GM12878 (cell line): ENCODE measurements around the gene GRIK1. TPM values are rescaled to one million over a fixed set of nuclear protein-coding genes. Genes with fewer than 3 reads are reported as not detected.

Source experiments
- ATAC-seq: fragments of 200-7000 bp; cut with Tn5 transposase; 3 replicates; pipeline ENCODE4 v1.9.1; 2020; ENCODE audit warnings: mild to moderate bottlenecking, moderate library complexity
- BruUV-seq: library from RNA; stranded (reverse); fragments of 400-500 nt; replicated peaks from 2 replicates; lab custom pipeline; 2021; lab: Mats Ljungman, UMichigan
- CTCF ChIA-PET: fragments of 300-600 bp; sonication (Branson Sonifier 250); formaldehyde crosslinking; extraction: SDS; loops from one replicate; lab custom pipeline; 2021; ENCODE audit warnings: inconsistent platforms; lab: Yijun Ruan, JAX
- POLR2A ChIA-PET: fragments of 350-600 bp; formaldehyde crosslinking; extraction: SDS; loops from one replicate; lab custom pipeline; 2021; ENCODE audit warnings: inconsistent platforms; lab: Charles Lee
- RAD21 ChIA-PET: fragments of 300-600 bp; sonication (Branson Sonifier 250); formaldehyde crosslinking; loops from one replicate; lab custom pipeline; 2023; ENCODE audit warnings: antibody characterized with exemption; ENCODE audit not compliant: unreplicated experiment; lab: Charles Lee
- SMC1A ChIA-PET: fragments of 300-600 bp; sonication (Branson Sonifier 250); formaldehyde crosslinking; loops from one replicate; lab custom pipeline; 2023; ENCODE audit not compliant: unreplicated experiment, uncharacterized antibody; lab: Charles Lee
- DNase-seq: peaks from one replicate; pipeline ENCODE4 v3.0.0-alpha.2; 2011; ENCODE audit warnings: low read depth, low spot score
- FAIRE-seq: peaks from 3 replicates; lab custom pipeline; 2011; peaks lifted over from hg19 to GRCh38; lab: Jason Lieb, UNC
- H2AFZ ChIP-seq: 2 replicates; pipeline ENCODE4 v1.6.0; 2011; ENCODE audit warnings: low read depth, low read length, control low read depth; ENCODE audit not compliant: control insufficient read depth
- H3K27ac ChIP-seq: 2 replicates; pipeline ENCODE4 v1.5.1; 2011; ENCODE audit warnings: control low read depth; ENCODE audit not compliant: control insufficient read depth, insufficient read depth
- H3K27me3 ChIP-seq, 2 experiments: replicated peaks in 1 of 2; 2 replicates each; pipeline versions ENCODE4 v1.6.0 to v1.6.1; 2011; ENCODE audit warnings: low read length in 1 of 2; ENCODE audit not compliant: control insufficient read depth in 2 of 2, insufficient read depth in 2 of 2
- H3K36me3 ChIP-seq, 2 experiments: 2 replicates each; pipeline ENCODE4 v1.5.1; 2011; ENCODE audit warnings: low read length in 1 of 2; ENCODE audit not compliant: control insufficient read depth in 2 of 2, insufficient read depth in 2 of 2
- H3K4me1 ChIP-seq: 2 replicates; pipeline ENCODE4 v1.6.1; 2011; ENCODE audit warnings: mild to moderate bottlenecking, low read length, moderate library complexity, mixed read lengths; ENCODE audit not compliant: control insufficient read depth, insufficient read depth
- H3K4me2 ChIP-seq: 2 replicates; pipeline ENCODE4 v1.6.0; 2011; ENCODE audit warnings: control low read depth; ENCODE audit not compliant: control insufficient read depth, insufficient read depth
- H3K4me3 ChIP-seq: fragments of 200-600 bp; sonication (generic); 2 replicates; pipeline ENCODE4 v1.5.1; 2016
- H3K79me2 ChIP-seq: 2 replicates; pipeline ENCODE4 v1.6.0; 2011; ENCODE audit warnings: low read length; ENCODE audit not compliant: control insufficient read depth, insufficient read depth
- H3K9ac ChIP-seq: 2 replicates; pipeline ENCODE4 v1.8.0; 2011; ENCODE audit warnings: low read length, control low read depth, mixed read lengths; ENCODE audit not compliant: control insufficient read depth, insufficient read depth
- H3K9me3 ChIP-seq: replicated peaks from 3 replicates; pipeline ENCODE4 v1.5.1; 2011; ENCODE audit warnings: mild to moderate bottlenecking, low read length; ENCODE audit not compliant: control insufficient read depth, insufficient read depth
- H4K20me1 ChIP-seq: 2 replicates; pipeline ENCODE4 v1.6.0; 2011; ENCODE audit not compliant: control insufficient read depth, insufficient read depth
- DPF2 ChIP-seq: fragments of 450-650 bp; IDR thresholded peaks from 2 replicates; pipeline ENCODE4 v1.6.1; 2017; ENCODE audit warnings: mild to moderate bottlenecking
- FOXK2 ChIP-seq: fragments of 450-650 bp; IDR thresholded peaks from 2 replicates; pipeline ENCODE4 v1.6.1; 2017; ENCODE audit warnings: mild to moderate bottlenecking, moderate library complexity
- IKZF2 ChIP-seq, 2 experiments: fragments of 450-650 bp; IDR thresholded peaks; 2 replicates each; pipeline ENCODE4 v1.6.1; 2017; ENCODE audit warnings: mild to moderate bottlenecking in 2 of 2, moderate library complexity in 2 of 2
- NFXL1 ChIP-seq: fragments of 450-650 bp; IDR thresholded peaks from 2 replicates; pipeline ENCODE4 v1.6.1; 2017; ENCODE audit warnings: antibody characterized with exemption, mild to moderate bottlenecking, borderline replicate concordance
- PAX5 ChIP-seq: IDR thresholded peaks from 2 replicates; pipeline ENCODE4 v1.6.1; 2011; ENCODE audit warnings: low read depth, low read length, borderline replicate concordance
- RBBP5 ChIP-seq: fragments of 200-600 bp; sonication (generic); conservative IDR thresholded peaks from 2 replicates; pipeline ENCODE4 v1.6.1; 2016
- SP1 ChIP-seq: IDR thresholded peaks from one replicate; pipeline ENCODE4 v1.6.1; 2011; ENCODE audit warnings: low read depth, low read length
- TCF7 ChIP-seq: IDR thresholded peaks from 2 replicates; pipeline ENCODE4 v1.6.1; 2014; ENCODE audit warnings: antibody characterized with exemption, borderline replicate concordance
- YY1 ChIP-seq: IDR thresholded peaks from 2 replicates; pipeline ENCODE4 v1.6.1; 2011; ENCODE audit warnings: low read depth, mild to moderate bottlenecking, low read length
- ZBED1 ChIP-seq: IDR thresholded peaks from 2 replicates; pipeline ENCODE4 v1.6.1; 2016; ENCODE audit warnings: borderline replicate concordance
- ZNF207 ChIP-seq: fragments of 450-650 bp; IDR thresholded peaks from 2 replicates; pipeline ENCODE4 v1.6.1; 2014; ENCODE audit warnings: antibody characterized with exemption, mild to moderate bottlenecking, borderline replicate concordance
- WGBS: methylation state at CpG from one replicate; pipeline ENCODE4 v1.1.6; 2016; ENCODE audit warnings: low lambda C conversion rate; ENCODE audit not compliant: insufficient replicate concordance, insufficient coverage; ENCODE audit errors: missing lambda C conversion rate; 5-methylcytosine and 5-hydroxymethylcytosine counted together
- in situ Hi-C: fragments of 300-500 bp; cut with MboI; formaldehyde crosslinking; loops from 9 replicates; pipeline ENCODE4 v1.14.3; 2018; ENCODE audit warnings: mixed read lengths
- intact Hi-C: fragments of 100-400 bp; cut with micrococcal nuclease; formaldehyde crosslinking; loops from one replicate; pipeline ENCODE4 v1.14.2; 2022; ENCODE audit not compliant: unreplicated experiment
- polyA plus RNA-seq, 11 experiments: library from polyadenylated mRNA; depleted of rRNA in 4 of 11; unstranded in 6 of 11; stranded (reverse) in 5 of 11; fragments of >200 nt; fragmentation: Nextera tagmentation in 4 of 11; fragmentation: Illumina TruSeq in 1 of 11; extraction: Ambion mirVana in 4 of 11; extraction: Trizol in 1 of 11; gene quantifications; 1 replicate in 1 of 11; 2 replicates in 10 of 11; pipeline versions ENCODE4 v1.2.1 to v1.2.3, GENCODE V29; 2011 to 2016; ENCODE audit warnings: inconsistent platforms in 2 of 11, missing spikeins in 2 of 11, low read depth in 1 of 11
- total RNA-seq, 4 experiments: library from RNA; depleted of rRNA in 3 of 4; stranded (reverse); fragments of >200 nt in 3 of 4; fragmentation: Illumina TruSeq in 1 of 4; extraction: Trizol in 1 of 4; gene quantifications; 2 replicates each; pipeline versions ENCODE4 v1.2.1 to v1.2.3, GENCODE V29; 2013 to 2021
- TF ChIP-seq, protein P1 (sequence below): fragments of 450-650 bp; IDR thresholded peaks from 2 replicates; pipeline ENCODE4 v1.6.1; 2016; ENCODE audit warnings: mild to moderate bottlenecking, moderate library complexity, borderline replicate concordance
- TF ChIP-seq, protein P2 (sequence below): fragments of 150-350 bp; IDR thresholded peaks from 2 replicates; pipeline ENCODE4 v1.6.1; 2014; ENCODE audit warnings: mild to moderate bottlenecking, low read depth, low read length
- TF ChIP-seq, protein P3 (sequence below): fragments of 450-650 bp; IDR thresholded peaks from 2 replicates; pipeline ENCODE4 v1.6.1; 2017; ENCODE audit warnings: low read depth, mild to moderate bottlenecking, moderate library complexity
- TF ChIP-seq, protein P4 (sequence below), 3 experiments: IDR thresholded peaks in 2 of 3; conservative IDR thresholded peaks in 1 of 3; 2 replicates each; pipeline ENCODE4 v1.5.1; 2011; ENCODE audit warnings: low read depth in 3 of 3, low read length in 3 of 3, mild to moderate bottlenecking in 3 of 3, control low read depth in 2 of 3, moderate library complexity in 2 of 3, inconsistent platforms in 1 of 3, mixed read lengths in 1 of 3; ENCODE audit not compliant: control insufficient read depth in 2 of 3, insufficient read depth in 1 of 3; ENCODE audit errors: extremely low read depth in 1 of 3

The GRIK1 gene
- total and polyA plus RNA-seq, 10 of the 15 experiments (the other 5 are each of a cell fraction or from before 2014, with no cell fraction given) = 0.05 to 0.13 (median 0.09) TPM; not detected in 7

DNA sequence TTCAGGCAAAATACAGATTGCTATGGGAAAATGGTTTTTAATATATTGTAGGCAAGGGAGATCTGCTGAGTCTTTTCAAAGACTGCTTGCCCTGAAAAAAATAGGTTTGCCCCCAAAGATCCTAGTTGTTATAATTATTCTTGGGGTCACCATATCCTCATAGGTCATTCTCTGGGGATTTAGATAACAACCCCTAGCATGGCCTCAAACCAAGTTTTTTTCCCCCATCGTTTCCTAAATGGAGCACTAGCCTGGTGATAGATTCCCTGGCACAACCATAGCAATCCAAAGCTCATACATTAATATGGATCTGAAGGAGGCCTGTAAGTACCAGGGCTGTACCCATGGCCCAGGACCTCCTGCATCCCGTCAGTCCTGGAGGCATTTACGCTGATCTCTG is 325.9 kb downstream of the GRIK1 start (continued):
- TF ChIP-seq, protein P1, sequence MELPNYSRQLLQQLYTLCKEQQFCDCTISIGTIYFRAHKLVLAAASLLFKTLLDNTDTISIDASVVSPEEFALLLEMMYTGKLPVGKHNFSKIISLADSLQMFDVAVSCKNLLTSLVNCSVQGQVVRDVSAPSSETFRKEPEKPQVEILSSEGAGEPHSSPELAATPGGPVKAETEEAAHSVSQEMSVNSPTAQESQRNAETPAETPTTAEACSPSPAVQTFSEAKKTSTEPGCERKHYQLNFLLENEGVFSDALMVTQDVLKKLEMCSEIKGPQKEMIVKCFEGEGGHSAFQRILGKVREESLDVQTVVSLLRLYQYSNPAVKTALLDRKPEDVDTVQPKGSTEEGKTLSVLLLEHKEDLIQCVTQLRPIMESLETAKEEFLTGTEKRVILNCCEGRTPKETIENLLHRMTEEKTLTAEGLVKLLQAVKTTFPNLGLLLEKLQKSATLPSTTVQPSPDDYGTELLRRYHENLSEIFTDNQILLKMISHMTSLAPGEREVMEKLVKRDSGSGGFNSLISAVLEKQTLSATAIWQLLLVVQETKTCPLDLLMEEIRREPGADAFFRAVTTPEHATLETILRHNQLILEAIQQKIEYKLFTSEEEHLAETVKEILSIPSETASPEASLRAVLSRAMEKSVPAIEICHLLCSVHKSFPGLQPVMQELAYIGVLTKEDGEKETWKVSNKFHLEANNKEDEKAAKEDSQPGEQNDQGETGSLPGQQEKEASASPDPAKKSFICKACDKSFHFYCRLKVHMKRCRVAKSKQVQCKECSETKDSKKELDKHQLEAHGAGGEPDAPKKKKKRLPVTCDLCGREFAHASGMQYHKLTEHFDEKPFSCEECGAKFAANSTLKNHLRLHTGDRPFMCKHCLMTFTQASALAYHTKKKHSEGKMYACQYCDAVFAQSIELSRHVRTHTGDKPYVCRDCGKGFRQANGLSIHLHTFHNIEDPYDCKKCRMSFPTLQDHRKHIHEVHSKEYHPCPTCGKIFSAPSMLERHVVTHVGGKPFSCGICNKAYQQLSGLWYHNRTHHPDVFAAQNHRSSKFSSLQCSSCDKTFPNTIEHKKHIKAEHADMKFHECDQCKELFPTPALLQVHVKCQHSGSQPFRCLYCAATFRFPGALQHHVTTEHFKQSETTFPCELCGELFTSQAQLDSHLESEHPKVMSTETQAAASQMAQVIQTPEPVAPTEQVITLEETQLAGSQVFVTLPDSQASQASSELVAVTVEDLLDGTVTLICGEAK = no peak
- TF ChIP-seq RBBP5 (no peak), PAX5 (no peak), ZNF207 (no peak), TCF7 (no peak)
- TF ChIP-seq, protein P2, sequence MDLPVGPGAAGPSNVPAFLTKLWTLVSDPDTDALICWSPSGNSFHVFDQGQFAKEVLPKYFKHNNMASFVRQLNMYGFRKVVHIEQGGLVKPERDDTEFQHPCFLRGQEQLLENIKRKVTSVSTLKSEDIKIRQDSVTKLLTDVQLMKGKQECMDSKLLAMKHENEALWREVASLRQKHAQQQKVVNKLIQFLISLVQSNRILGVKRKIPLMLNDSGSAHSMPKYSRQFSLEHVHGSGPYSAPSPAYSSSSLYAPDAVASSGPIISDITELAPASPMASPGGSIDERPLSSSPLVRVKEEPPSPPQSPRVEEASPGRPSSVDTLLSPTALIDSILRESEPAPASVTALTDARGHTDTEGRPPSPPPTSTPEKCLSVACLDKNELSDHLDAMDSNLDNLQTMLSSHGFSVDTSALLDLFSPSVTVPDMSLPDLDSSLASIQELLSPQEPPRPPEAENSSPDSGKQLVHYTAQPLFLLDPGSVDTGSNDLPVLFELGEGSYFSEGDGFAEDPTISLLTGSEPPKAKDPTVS = no peak

DNA sequence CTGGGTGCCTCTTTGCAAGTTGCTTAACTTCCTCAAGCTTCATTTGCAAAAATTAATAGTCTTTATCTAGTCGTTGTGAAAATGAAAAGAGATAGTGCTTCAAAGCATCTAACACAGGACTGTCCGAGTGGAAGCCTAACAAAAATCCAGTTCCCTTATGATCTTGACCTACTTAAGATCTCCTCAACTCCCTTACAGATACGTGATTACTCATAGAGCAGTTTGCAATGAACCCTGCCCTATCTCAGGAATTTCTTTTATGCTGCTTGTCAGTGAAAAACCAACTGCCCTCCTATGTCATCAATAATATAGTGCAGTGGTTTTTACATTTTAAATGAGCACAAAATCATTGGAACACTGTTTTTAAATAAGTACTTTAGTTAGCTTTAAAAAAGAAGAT is 326.8 kb downstream of the GRIK1 start:
- Histone ChIP-seq H3K36me3 (no peaks in the 10 kb centered on the region), H3K27ac (no peak overlapping the region), H3K79me2 (no peaks in the 10 kb centered on the region), H3K9ac (no peak overlapping the region), H3K27me3 (no peaks in the 10 kb centered on the region), H3K4me3 (no peak overlapping the region), H3K4me1 (no peaks in the 10 kb centered on the region), H2AFZ (no peak overlapping the region), H4K20me1 (no peaks in the 10 kb centered on the region)
- no peak for DNase-seq
- in situ Hi-C loops (no loop called here), intact Hi-C loops (no loop called here)
- SMC1A ChIA-PET = no interaction called here
- no TSS peak for BruUV-seq
- RAD21 ChIA-PET = no interaction called here
- CTCF ChIA-PET = no interaction called here
- WGBS = 0% methylated on average over 3 of the region's 3 CpGs
- POLR2A ChIA-PET = no interaction called here
- TF ChIP-seq FOXK2 (no peak), IKZF2 (IDR thresholded peaks at IDR 0.05) (no peak), ZBED1 (no peak), SP1 (no peak), PAX5 (no peak), ZNF207 (no peak), DPF2 (no peak), NFXL1 (no peak), YY1 (no peak)
- TF ChIP-seq, protein P3, sequence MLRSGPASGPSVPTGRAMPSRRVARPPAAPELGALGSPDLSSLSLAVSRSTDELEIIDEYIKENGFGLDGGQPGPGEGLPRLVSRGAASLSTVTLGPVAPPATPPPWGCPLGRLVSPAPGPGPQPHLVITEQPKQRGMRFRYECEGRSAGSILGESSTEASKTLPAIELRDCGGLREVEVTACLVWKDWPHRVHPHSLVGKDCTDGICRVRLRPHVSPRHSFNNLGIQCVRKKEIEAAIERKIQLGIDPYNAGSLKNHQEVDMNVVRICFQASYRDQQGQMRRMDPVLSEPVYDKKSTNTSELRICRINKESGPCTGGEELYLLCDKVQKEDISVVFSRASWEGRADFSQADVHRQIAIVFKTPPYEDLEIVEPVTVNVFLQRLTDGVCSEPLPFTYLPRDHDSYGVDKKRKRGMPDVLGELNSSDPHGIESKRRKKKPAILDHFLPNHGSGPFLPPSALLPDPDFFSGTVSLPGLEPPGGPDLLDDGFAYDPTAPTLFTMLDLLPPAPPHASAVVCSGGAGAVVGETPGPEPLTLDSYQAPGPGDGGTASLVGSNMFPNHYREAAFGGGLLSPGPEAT = no peak
- TF ChIP-seq, protein P4, sequence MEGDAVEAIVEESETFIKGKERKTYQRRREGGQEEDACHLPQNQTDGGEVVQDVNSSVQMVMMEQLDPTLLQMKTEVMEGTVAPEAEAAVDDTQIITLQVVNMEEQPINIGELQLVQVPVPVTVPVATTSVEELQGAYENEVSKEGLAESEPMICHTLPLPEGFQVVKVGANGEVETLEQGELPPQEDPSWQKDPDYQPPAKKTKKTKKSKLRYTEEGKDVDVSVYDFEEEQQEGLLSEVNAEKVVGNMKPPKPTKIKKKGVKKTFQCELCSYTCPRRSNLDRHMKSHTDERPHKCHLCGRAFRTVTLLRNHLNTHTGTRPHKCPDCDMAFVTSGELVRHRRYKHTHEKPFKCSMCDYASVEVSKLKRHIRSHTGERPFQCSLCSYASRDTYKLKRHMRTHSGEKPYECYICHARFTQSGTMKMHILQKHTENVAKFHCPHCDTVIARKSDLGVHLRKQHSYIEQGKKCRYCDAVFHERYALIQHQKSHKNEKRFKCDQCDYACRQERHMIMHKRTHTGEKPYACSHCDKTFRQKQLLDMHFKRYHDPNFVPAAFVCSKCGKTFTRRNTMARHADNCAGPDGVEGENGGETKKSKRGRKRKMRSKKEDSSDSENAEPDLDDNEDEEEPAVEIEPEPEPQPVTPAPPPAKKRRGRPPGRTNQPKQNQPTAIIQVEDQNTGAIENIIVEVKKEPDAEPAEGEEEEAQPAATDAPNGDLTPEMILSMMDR (IDR thresholded peaks at IDR 0.05 in 2 of 3, conservative IDR thresholded peaks at IDR 0.05 in 1 of 3; ENCODE audit: control insufficient read depth in 2 of 3, extremely low read depth in 1 of 3, insufficient read depth in 1 of 3, low read depth in 3 of 3, low read length in 3 of 3) = no peak
- TF ChIP-seq, all 136 proteins: peak for 0
- Histone ChIP-seq H3K9me3 (no peaks in the 10 kb centered on the region), H3K4me2 (no peak overlapping the region)
- ATAC-seq = no peak
- no peak for FAIRE-seq
